ENCODE data around the gene ACTL6B.

The ACTL6B gene

GRCh38 chr7:100614308-100614861 lies 41.9 kb downstream of the ACTL6B start:
- H4K8ac ChIP-seq (ENCODE audit: low read length), result no peak overlapping the region
- H2BK120ac ChIP-seq (ENCODE audit: low read depth, low read length), result no peak overlapping the region
- no peak overlapping the region for H4K91ac ChIP-seq (ENCODE audit: low read length)
- H3K14ac ChIP-seq (ENCODE audit: low read length in 2 of 2), result no peak overlapping the region
- H3K27me3 ChIP-seq (ENCODE audit: control insufficient read depth in 1 of 2, insufficient read depth in 1 of 2, low read length in 2 of 2), result no peaks in the 10 kb centered on the region
- H3K18ac ChIP-seq (ENCODE audit: low read depth in 1 of 2, low read length in 2 of 2), result no peak overlapping the region
- no peak overlapping the region for H2BK12ac ChIP-seq (ENCODE audit: low read length in 2 of 2)
- 86% methylated on average over 4 of the region's 6 CpGs for WGBS
- no peak for DNase-seq
- H2AFZ ChIP-seq (ENCODE audit: low read depth, low read length), result no peak overlapping the region
- H3K4ac ChIP-seq (ENCODE audit: low read depth in 1 of 2, low read length in 2 of 2), result no peak overlapping the region
- no peak overlapping the region for H2BK5ac ChIP-seq (ENCODE audit: low read depth, low read length, poor library complexity, severe bottlenecking)
- H3K9ac ChIP-seq (ENCODE audit: low read length), result no peak overlapping the region
- H2BK15ac ChIP-seq (ENCODE audit: low read depth, poor library complexity, severe bottlenecking), result no peak overlapping the region
- no peak overlapping the region for H2AK5ac ChIP-seq (ENCODE audit: low read length, severe bottlenecking)
- H3K4me1 ChIP-seq (ENCODE audit: control insufficient read depth, insufficient read depth, low read depth, low read length), result peaks cover 13% of the 10 kb centered on the region
- no peak overlapping the region for H3K27ac ChIP-seq (ENCODE audit: low read length, poor library complexity, severe bottlenecking)
- peaks cover 3 to 9% of the 10 kb centered on the region in 2 experiments for H3K36me3 ChIP-seq (ENCODE audit: control insufficient read depth in 1 of 2, insufficient read depth in 2 of 2, low read depth in 1 of 2, low read length in 2 of 2)
- H3K79me1 ChIP-seq (replicated peaks; ENCODE audit: low read length, poor library complexity, severe bottlenecking), result peaks cover 15% of the 10 kb centered on the region
- no peak overlapping the region for H3K23ac ChIP-seq (ENCODE audit: low read length in 2 of 2)
- no peaks in the 10 kb centered on the region for H3K9me3 ChIP-seq (ENCODE audit: control insufficient read depth, low read length)
- H3K4me3 ChIP-seq (ENCODE audit: insufficient read depth in 1 of 2, low read depth in 1 of 2, low read length in 2 of 2), result no peak overlapping the region
- no peak overlapping the region for H3K4me2 ChIP-seq (ENCODE audit: low read length, poor library complexity, severe bottlenecking)

GRCh38 chr7:100613412-100614175 lies 42.7 kb downstream of the ACTL6B start:
- H3K27ac ChIP-seq (ENCODE audit: low read length, poor library complexity, severe bottlenecking), result no peak overlapping the region
- H3K9ac ChIP-seq (ENCODE audit: low read length), result no peak overlapping the region
- H3K18ac ChIP-seq (ENCODE audit: low read depth in 1 of 2, low read length in 2 of 2), result no peak overlapping the region
- peaks cover 4 to 9% of the 10 kb centered on the region in 2 experiments for H3K36me3 ChIP-seq (ENCODE audit: control insufficient read depth in 1 of 2, insufficient read depth in 2 of 2, low read depth in 1 of 2, low read length in 2 of 2)
- no peak for DNase-seq
- H2BK15ac ChIP-seq (ENCODE audit: low read depth, poor library complexity, severe bottlenecking), result peak overlapping the region; percentile 62
- H3K14ac ChIP-seq (ENCODE audit: low read length in 2 of 2), result no peak overlapping the region
- H4K91ac ChIP-seq (ENCODE audit: low read length), result no peak overlapping the region
- no peak overlapping the region for H2BK12ac ChIP-seq (ENCODE audit: low read length in 2 of 2)
- peaks cover 15% of the 10 kb centered on the region for H3K79me1 ChIP-seq (replicated peaks; ENCODE audit: low read length, poor library complexity, severe bottlenecking)
- H2AK5ac ChIP-seq (ENCODE audit: low read length, severe bottlenecking), result no peak overlapping the region
- peak overlapping the region; percentile 72 to 84 for H3K4me3 ChIP-seq (ENCODE audit: insufficient read depth in 1 of 2, low read depth in 1 of 2, low read length in 2 of 2)
- H3K9me3 ChIP-seq (ENCODE audit: control insufficient read depth, low read length), result no peaks in the 10 kb centered on the region
- no peak overlapping the region for H2AFZ ChIP-seq (ENCODE audit: low read depth, low read length)
- peak overlapping the region; percentile 93 for H3K4me2 ChIP-seq (ENCODE audit: low read length, poor library complexity, severe bottlenecking)
- H4K8ac ChIP-seq (ENCODE audit: low read length), result no peak overlapping the region
- H2BK120ac ChIP-seq (ENCODE audit: low read depth, low read length), result no peak overlapping the region
- H3K4me1 ChIP-seq (ENCODE audit: control insufficient read depth, insufficient read depth, low read depth, low read length), result peaks cover 13% of the 10 kb centered on the region
- no peak overlapping the region for H2BK5ac ChIP-seq (ENCODE audit: low read depth, low read length, poor library complexity, severe bottlenecking)
- H3K23ac ChIP-seq (ENCODE audit: low read length in 2 of 2), result no peak overlapping the region
- H3K4ac ChIP-seq (ENCODE audit: low read depth in 1 of 2, low read length in 2 of 2), result no peak overlapping the region
- H3K27me3 ChIP-seq (ENCODE audit: control insufficient read depth in 1 of 2, insufficient read depth in 1 of 2, low read length in 2 of 2), result no peaks in the 10 kb centered on the region
- WGBS, result 94% methylated on average over 11 of the region's 13 CpGs

GRCh38 chr7:100612730-100613390 lies 43.4 kb downstream of the ACTL6B start:
- Histone ChIP-seq H3K14ac (ENCODE audit: low read length in 2 of 2) (peak overlapping the region in 1 of 2 experiments; percentile 61), H4K8ac (ENCODE audit: low read length) (peak overlapping the region; percentile 2), H3K4me3 (ENCODE audit: insufficient read depth in 1 of 2, low read depth in 1 of 2, low read length in 2 of 2) (peak overlapping the region; percentile 72 to 84), H3K36me3 (ENCODE audit: control insufficient read depth in 1 of 2, insufficient read depth in 2 of 2, low read depth in 1 of 2, low read length in 2 of 2) (peaks cover 9 to 11% of the 10 kb centered on the region in 2 experiments), H3K79me1 (replicated peaks; ENCODE audit: low read length, poor library complexity, severe bottlenecking) (peaks cover 15% of the 10 kb centered on the region), H3K4ac (ENCODE audit: low read depth in 1 of 2, low read length in 2 of 2) (peak overlapping the region in 1 of 2 experiments; percentile 40), H2AFZ (ENCODE audit: low read depth, low read length) (peak overlapping the region; percentile 66), H3K9ac (ENCODE audit: low read length) (peak overlapping the region; percentile 90), H3K4me2 (ENCODE audit: low read length, poor library complexity, severe bottlenecking) (peak overlapping the region; percentile 93), H4K91ac (ENCODE audit: low read length) (no peak overlapping the region), H2BK15ac (ENCODE audit: low read depth, poor library complexity, severe bottlenecking) (peak overlapping the region; percentile 76), H2BK5ac (ENCODE audit: low read depth, low read length, poor library complexity, severe bottlenecking) (no peak overlapping the region), H3K23ac (ENCODE audit: low read length in 2 of 2) (no peak overlapping the region), H2BK120ac (ENCODE audit: low read depth, low read length) (peak overlapping the region; percentile 27), H3K27ac (ENCODE audit: low read length, poor library complexity, severe bottlenecking) (no peak overlapping the region), H3K9me3 (ENCODE audit: control insufficient read depth, low read length) (no peaks in the 10 kb centered on the region), H3K18ac (ENCODE audit: low read depth in 1 of 2, low read length in 2 of 2) (peak overlapping the region; percentile 54 to 65), H2BK12ac (ENCODE audit: low read length in 2 of 2) (peak overlapping the region in 1 of 2 experiments; percentile 40), H3K4me1 (ENCODE audit: control insufficient read depth, insufficient read depth, low read depth, low read length) (peaks cover 13% of the 10 kb centered on the region), H3K27me3 (ENCODE audit: control insufficient read depth in 1 of 2, insufficient read depth in 1 of 2, low read length in 2 of 2) (no peaks in the 10 kb centered on the region), H2AK5ac (ENCODE audit: low read length, severe bottlenecking) (no peak overlapping the region)
- peak; percentile 22 for DNase-seq
- WGBS, result 10% methylated on average over 24 of the region's 29 CpGs
